ENCODE results near the gene SMAP1. TPM values are rescaled to one million over a fixed set of nuclear protein-coding genes. Genes with fewer than 3 reads are reported as not detected.

The SMAP1 gene
- total RNA-seq, 2 donors from 2014 or later = 24.4 to 27.8 TPM

Other genes starting within 250 kb of the SMAP1 start
- gene SDHAF4, start 101.0 kb upstream of the SMAP1 start, total RNA-seq = 10 to 100 TPM; 15.5 to 16.4 TPM

All from left cardiac atrium (tissue), 2 donors.